ENCODE data around the gene ETV2. TPM values are rescaled to one million over a fixed set of nuclear protein-coding genes. Genes with fewer than 3 reads are reported as not detected.

ETV2 gene
- total and polyA plus RNA-seq, 2 donors (not counting 3 experiments of a cell fraction or from before 2014, with no cell fraction given) = 1.0 to 1.5 TPM

- no peak for DNase-seq (ENCODE audit: low read depth, low spot score)
- Histone ChIP-seq H3K79me2 (ENCODE audit: control insufficient read depth, insufficient read depth, low read length) (no peaks in the 10 kb centered on the region), H3K36me3 (ENCODE audit: control insufficient read depth in 2 of 2, extremely low read depth in 1 of 2, insufficient read depth in 2 of 2, low read length in 2 of 2) (peaks cover 0 to 6% of the 10 kb centered on the region in 2 experiments), H3K9me1 (replicated peaks; ENCODE audit: control insufficient read depth, extremely low read depth, insufficient read depth, low read length) (no peaks in the 10 kb centered on the region), H3K4me1 (ENCODE audit: control insufficient read depth, extremely low read depth, insufficient read depth, low read length) (no peaks in the 10 kb centered on the region), H3K27me3 (ENCODE audit: control insufficient read depth in 2 of 2, insufficient read depth in 2 of 2, low read length in 2 of 2) (no peaks in the 10 kb centered on the region), H3K4me3 (replicated peaks in 1 of 3; ENCODE audit: insufficient read depth in 1 of 3, low read depth in 1 of 3, low read length in 3 of 3) (no peak overlapping the region), H3K27ac (ENCODE audit: insufficient read depth, low read depth, low read length) (no peak overlapping the region), H3K4me2 (ENCODE audit: insufficient read depth, low read length) (no peak overlapping the region), H4K20me1 (replicated peaks; ENCODE audit: control insufficient read depth, extremely low read depth, insufficient read depth, low read length) (no peaks in the 10 kb centered on the region), H2AFZ (ENCODE audit: low read depth, low read length) (no peak overlapping the region), H3K9ac (replicated peaks; ENCODE audit: extremely low read depth, insufficient read depth, low read length) (no peak overlapping the region), H3K9me3 (replicated peaks; ENCODE audit: control insufficient read depth, insufficient read depth, low read length) (no peaks in the 10 kb centered on the region)
- TF ChIP-seq CTCF (IDR thresholded peaks at IDR 0.05; ENCODE audit: extremely low read depth in 1 of 2, insufficient read depth in 1 of 2, low read depth in 1 of 2, low read length in 2 of 2) (no peak), EZH2 (IDR thresholded peaks at IDR 0.05; ENCODE audit: borderline replicate concordance, low read depth, low read length, severe bottlenecking) (no peak), MAX (IDR thresholded peaks at IDR 0.05; ENCODE audit: insufficient read depth, insufficient read length) (no peak)
- ChIA-PET POLR2A (no interaction called here), CTCF (no interaction called here)
- no TSS peak for BruUV-seq (replicated peaks)
- dilution Hi-C loops (cut with MboI; ENCODE audit: extremely low pct_ligation_motif_present, low sequenced_read_pairs) (no loop called here), intact Hi-C loops (cut with micrococcal nuclease) (no loop called here)
- no peak for FAIRE-seq
These were observed 18.8 kb upstream of the ETV2 start for GRCh38 chr19:35622750-35623149.

GRCh38 chr19:35623327-35624010 is 18.1 kb upstream of the ETV2 start:
- H3K36me3 ChIP-seq (ENCODE audit: control insufficient read depth in 2 of 2, extremely low read depth in 1 of 2, insufficient read depth in 2 of 2, low read length in 2 of 2) = peaks cover 0 to 6% of the 10 kb centered on the region in 2 experiments
- DNase-seq (ENCODE audit: low read depth, low spot score) (no peak), FAIRE-seq (no peak)
- no peak overlapping the region for H3K9ac ChIP-seq (replicated peaks; ENCODE audit: extremely low read depth, insufficient read depth, low read length)
- no peaks in the 10 kb centered on the region for H3K79me2 ChIP-seq (ENCODE audit: control insufficient read depth, insufficient read depth, low read length)
- H3K9me1 ChIP-seq (replicated peaks; ENCODE audit: control insufficient read depth, extremely low read depth, insufficient read depth, low read length) = no peaks in the 10 kb centered on the region
- intact Hi-C loops (cut with micrococcal nuclease) (no loop called here), dilution Hi-C loops (cut with MboI; ENCODE audit: extremely low pct_ligation_motif_present, low sequenced_read_pairs) (no loop called here)
- ChIA-PET POLR2A (no interaction called here), CTCF (no interaction called here)
- H3K27ac ChIP-seq (ENCODE audit: insufficient read depth, low read depth, low read length) = no peak overlapping the region
- no peak overlapping the region for H2AFZ ChIP-seq (ENCODE audit: low read depth, low read length)
- H3K4me3 ChIP-seq (replicated peaks in 1 of 3; ENCODE audit: insufficient read depth in 1 of 3, low read depth in 1 of 3, low read length in 3 of 3) = no peak overlapping the region
- peaks cover 4% of the 10 kb centered on the region for H3K4me1 ChIP-seq (ENCODE audit: control insufficient read depth, extremely low read depth, insufficient read depth, low read length)
- no peaks in the 10 kb centered on the region for H3K9me3 ChIP-seq (replicated peaks; ENCODE audit: control insufficient read depth, insufficient read depth, low read length)
- H4K20me1 ChIP-seq (replicated peaks; ENCODE audit: control insufficient read depth, extremely low read depth, insufficient read depth, low read length) = no peaks in the 10 kb centered on the region
- no peak overlapping the region for H3K4me2 ChIP-seq (ENCODE audit: insufficient read depth, low read length)
- no peaks in the 10 kb centered on the region for H3K27me3 ChIP-seq (ENCODE audit: control insufficient read depth in 2 of 2, insufficient read depth in 2 of 2, low read length in 2 of 2)
- TF ChIP-seq JUN (IDR thresholded peaks at IDR 0.05; ENCODE audit: borderline replicate concordance, insufficient read depth, insufficient read length, low read depth) (no peak), FOS (IDR thresholded peaks at IDR 0.05; ENCODE audit: borderline replicate concordance, insufficient read depth, low read length) (no peak), POLR2A (IDR thresholded peaks at IDR 0.05; ENCODE audit: low read depth, low read length) (no peak), MAX (IDR thresholded peaks at IDR 0.05; ENCODE audit: insufficient read depth, insufficient read length) (no peak), GATA2 (IDR thresholded peaks at IDR 0.05; ENCODE audit: insufficient read depth, insufficient read length, low read depth, low read length) (no peak), EZH2 (IDR thresholded peaks at IDR 0.05; ENCODE audit: borderline replicate concordance, low read depth, low read length, severe bottlenecking) (no peak), MYC (IDR thresholded peaks at IDR 0.05; ENCODE audit: low read depth, low read length) (no peak), POLR2AphosphoS5 (IDR thresholded peaks at IDR 0.05; ENCODE audit: insufficient read depth, low read depth, low read length) (no peak)
- BruUV-seq (replicated peaks) = no TSS peak
